ENCODE data around the gene ATP11A. TPM values are rescaled to one million over a fixed set of nuclear protein-coding genes. Genes with fewer than 3 reads are reported as not detected.

The ATP11A gene
- total and polyA plus RNA-seq, 2 donors (not counting 3 experiments of a cell fraction or from before 2014, with no cell fraction given), result 16.5 to 88.1 TPM

- Histone ChIP-seq H2AFZ (ENCODE audit: low read depth, low read length) (no peak overlapping the region), H3K9me3 (replicated peaks; ENCODE audit: control insufficient read depth, insufficient read depth, low read length) (no peaks in the 10 kb centered on the region), H3K4me3 (replicated peaks in 1 of 3; ENCODE audit: insufficient read depth in 1 of 3, low read depth in 1 of 3, low read length in 3 of 3) (no peak overlapping the region), H3K27ac (ENCODE audit: insufficient read depth, low read depth, low read length) (no peak overlapping the region), H3K9ac (replicated peaks; ENCODE audit: extremely low read depth, insufficient read depth, low read length) (no peak overlapping the region), H3K4me2 (ENCODE audit: insufficient read depth, low read length) (no peak overlapping the region), H4K20me1 (replicated peaks; ENCODE audit: control insufficient read depth, extremely low read depth, insufficient read depth, low read length) (no peaks in the 10 kb centered on the region), H3K4me1 (ENCODE audit: control insufficient read depth, extremely low read depth, insufficient read depth, low read length) (peaks cover 11% of the 10 kb centered on the region), H3K9me1 (replicated peaks; ENCODE audit: control insufficient read depth, extremely low read depth, insufficient read depth, low read length) (no peaks in the 10 kb centered on the region), H3K27me3 (ENCODE audit: control insufficient read depth in 2 of 2, insufficient read depth in 2 of 2, low read length in 2 of 2) (no peaks in the 10 kb centered on the region), H3K79me2 (ENCODE audit: control insufficient read depth, insufficient read depth, low read length) (peaks cover 53% of the 10 kb centered on the region), H3K36me3 (ENCODE audit: control insufficient read depth in 2 of 2, extremely low read depth in 1 of 2, insufficient read depth in 2 of 2, low read length in 2 of 2) (peaks cover 0 to 2% of the 10 kb centered on the region in 2 experiments)
- no peak for FAIRE-seq
- BruUV-seq (replicated peaks), result no TSS peak
- no peak for TF ChIP-seq MYC (IDR thresholded peaks at IDR 0.05; ENCODE audit: low read depth, low read length)
- no peak for TF ChIP-seq MAX (IDR thresholded peaks at IDR 0.05; ENCODE audit: insufficient read depth, insufficient read length)
- no peak for TF ChIP-seq FOS (IDR thresholded peaks at IDR 0.05; ENCODE audit: borderline replicate concordance, insufficient read depth, low read length)
- TF ChIP-seq JUN (IDR thresholded peaks at IDR 0.05; ENCODE audit: borderline replicate concordance, insufficient read depth, insufficient read length, low read depth), result no peak
- TF ChIP-seq POLR2AphosphoS5 (IDR thresholded peaks at IDR 0.05; ENCODE audit: insufficient read depth, low read depth, low read length), result no peak
- no peak for TF ChIP-seq GATA2 (IDR thresholded peaks at IDR 0.05; ENCODE audit: insufficient read depth, insufficient read length, low read depth, low read length)
- no peak for TF ChIP-seq CTCF (IDR thresholded peaks at IDR 0.05; ENCODE audit: extremely low read depth in 1 of 2, insufficient read depth in 1 of 2, low read depth in 1 of 2, low read length in 2 of 2)
- TF ChIP-seq EZH2 (IDR thresholded peaks at IDR 0.05; ENCODE audit: borderline replicate concordance, low read depth, low read length, severe bottlenecking), result no peak
- TF ChIP-seq POLR2A (IDR thresholded peaks at IDR 0.05; ENCODE audit: low read depth, low read length), result no peak
- dilution Hi-C loops (cut with MboI; ENCODE audit: extremely low pct_ligation_motif_present, low sequenced_read_pairs), result no loop called here
- no peak for DNase-seq (ENCODE audit: low read depth, low spot score)
- CTCF ChIA-PET, result interaction anchor here (1.0 to 1.6 kb wide), 2 partner anchors 8 to 19 kb away, joined by 3 to 4 read pairs; no protein-coding TSS in a partner anchor
- POLR2A ChIA-PET, result no interaction called here
- intact Hi-C loops (cut with micrococcal nuclease), result no loop called here
Observed at GRCh38 chr13:112695121-112695520, 5.3 kb downstream of the ATP11A start.

Measured in endothelial cell of umbilical vein (primary cell).